ENCODE results near the gene FAM149B1. TPM values are rescaled to one million over a fixed set of nuclear protein-coding genes. Genes with fewer than 3 reads are reported as not detected.

Gene FAM149B1
- total and polyA plus RNA-seq, 10 donors, result 11.9 to 24.5 (median 15.2) TPM

- 94 to 96% (median 96%) methylated on average over 3 of the region's 3 CpGs for WGBS, 5 donors
- Histone ChIP-seq H3K9me3 (peaks cover 0 to 4% (median 0%) of the 10 kb centered on the region in 8 donors), H3K27ac (no peak overlapping the region), H3K4me1 (no peaks in the 10 kb centered on the region), H3K36me3 (peaks cover 0 to 71% (median 16%) of the 10 kb centered on the region in 6 donors), H3K4me3 (no peak overlapping the region), H3K27me3 (replicated peaks in 1 of 7) (no peaks in the 10 kb centered on the region)
- TF ChIP-seq POLR2AphosphoS5 (IDR thresholded peaks at IDR 0.05) (no peak), POLR2A (IDR thresholded peaks at IDR 0.05) (no peak)
- TF ChIP-seq, protein P1, sequence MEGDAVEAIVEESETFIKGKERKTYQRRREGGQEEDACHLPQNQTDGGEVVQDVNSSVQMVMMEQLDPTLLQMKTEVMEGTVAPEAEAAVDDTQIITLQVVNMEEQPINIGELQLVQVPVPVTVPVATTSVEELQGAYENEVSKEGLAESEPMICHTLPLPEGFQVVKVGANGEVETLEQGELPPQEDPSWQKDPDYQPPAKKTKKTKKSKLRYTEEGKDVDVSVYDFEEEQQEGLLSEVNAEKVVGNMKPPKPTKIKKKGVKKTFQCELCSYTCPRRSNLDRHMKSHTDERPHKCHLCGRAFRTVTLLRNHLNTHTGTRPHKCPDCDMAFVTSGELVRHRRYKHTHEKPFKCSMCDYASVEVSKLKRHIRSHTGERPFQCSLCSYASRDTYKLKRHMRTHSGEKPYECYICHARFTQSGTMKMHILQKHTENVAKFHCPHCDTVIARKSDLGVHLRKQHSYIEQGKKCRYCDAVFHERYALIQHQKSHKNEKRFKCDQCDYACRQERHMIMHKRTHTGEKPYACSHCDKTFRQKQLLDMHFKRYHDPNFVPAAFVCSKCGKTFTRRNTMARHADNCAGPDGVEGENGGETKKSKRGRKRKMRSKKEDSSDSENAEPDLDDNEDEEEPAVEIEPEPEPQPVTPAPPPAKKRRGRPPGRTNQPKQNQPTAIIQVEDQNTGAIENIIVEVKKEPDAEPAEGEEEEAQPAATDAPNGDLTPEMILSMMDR (IDR thresholded peaks at IDR 0.05 in 8 of 11, conservative IDR thresholded peaks at IDR 0.05 in 3 of 11), result no peak
- no peak for DNase-seq
- intact Hi-C loops (cut with DNase I; ENCODE audit: low total_unique reads), result no loop called here
Observed at GRCh38 chr10:73210395-73211105, 42.6 kb downstream of the FAM149B1 start.

DNA sequence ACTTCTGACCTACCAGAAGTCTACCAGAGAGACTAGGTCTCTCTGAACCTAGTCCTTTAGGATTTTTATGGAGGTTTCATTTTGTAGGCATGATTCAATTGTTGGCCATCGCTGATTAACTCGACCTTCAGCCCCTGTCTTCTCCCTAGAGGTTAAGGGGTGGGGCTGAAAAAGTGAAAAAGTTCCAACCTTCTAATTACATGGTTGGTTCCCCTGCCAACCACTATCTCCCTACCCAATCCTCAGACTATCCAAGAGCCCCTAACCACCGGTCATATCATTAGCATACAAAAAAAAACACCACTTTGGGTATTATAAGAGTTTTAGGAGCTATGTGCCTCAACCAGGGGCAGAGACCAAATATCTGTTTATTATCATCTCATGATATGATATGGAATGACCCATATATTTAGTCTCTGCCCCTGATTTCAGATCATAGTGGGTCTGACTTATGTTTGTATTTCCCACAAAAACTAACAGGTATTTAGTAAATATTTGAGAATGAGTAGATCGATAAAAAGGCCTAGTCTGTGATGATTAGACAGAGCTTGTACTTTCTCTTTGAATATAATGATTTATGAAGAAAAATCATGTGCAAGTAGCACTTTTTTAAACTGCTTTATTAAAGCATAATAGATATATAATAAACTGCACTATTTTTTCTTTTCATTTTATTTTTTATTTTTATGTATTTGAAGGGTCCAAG is 43.3 kb downstream of the FAM149B1 start:
- Histone ChIP-seq H3K4me3 (no peak overlapping the region), H3K36me3 (peaks cover 0 to 75% (median 19%) of the 10 kb centered on the region in 6 donors), H3K27ac (no peak overlapping the region), H3K9me3 (peaks cover 0 to 3% (median 0%) of the 10 kb centered on the region in 8 donors), H3K27me3 (replicated peaks in 1 of 7) (no peaks in the 10 kb centered on the region), H3K4me1 (no peaks in the 10 kb centered on the region)
- intact Hi-C loops (cut with DNase I; ENCODE audit: low total_unique reads), result no loop called here
- DNase-seq, result no peak
- WGBS, 5 donors, result 83 to 93% (median 84%) methylated on average over 4 of the region's 4 CpGs
- TF ChIP-seq POLR2A (IDR thresholded peaks at IDR 0.05), result no peak
- TF ChIP-seq, protein P1 (IDR thresholded peaks at IDR 0.05 in 8 of 11, conservative IDR thresholded peaks at IDR 0.05 in 3 of 11), result no peak
- TF ChIP-seq POLR2AphosphoS5 (IDR thresholded peaks at IDR 0.05), result no peak

- WGBS, 5 donors, result 94 to 100% (median 97%) methylated on average over 1 of the region's 1 CpG
- DNase-seq, result no peak
- Histone ChIP-seq H3K36me3 (peaks cover 0 to 73% (median 26%) of the 10 kb centered on the region in 6 donors), H3K4me3 (no peak overlapping the region), H3K27me3 (replicated peaks in 1 of 7) (no peaks in the 10 kb centered on the region), H3K4me1 (no peaks in the 10 kb centered on the region), H3K9me3 (no peaks in the 10 kb centered on the region), H3K27ac (no peak overlapping the region)
- intact Hi-C loops (cut with DNase I; ENCODE audit: low total_unique reads), result no loop called here
- TF ChIP-seq, protein P1 (IDR thresholded peaks at IDR 0.05 in 8 of 11, conservative IDR thresholded peaks at IDR 0.05 in 3 of 11), result no peak
- TF ChIP-seq POLR2A (IDR thresholded peaks at IDR 0.05) (no peak), POLR2AphosphoS5 (IDR thresholded peaks at IDR 0.05) (no peak)
Observed at GRCh38 chr10:73215749-73216148, 47.8 kb downstream of the FAM149B1 start.

DNA sequence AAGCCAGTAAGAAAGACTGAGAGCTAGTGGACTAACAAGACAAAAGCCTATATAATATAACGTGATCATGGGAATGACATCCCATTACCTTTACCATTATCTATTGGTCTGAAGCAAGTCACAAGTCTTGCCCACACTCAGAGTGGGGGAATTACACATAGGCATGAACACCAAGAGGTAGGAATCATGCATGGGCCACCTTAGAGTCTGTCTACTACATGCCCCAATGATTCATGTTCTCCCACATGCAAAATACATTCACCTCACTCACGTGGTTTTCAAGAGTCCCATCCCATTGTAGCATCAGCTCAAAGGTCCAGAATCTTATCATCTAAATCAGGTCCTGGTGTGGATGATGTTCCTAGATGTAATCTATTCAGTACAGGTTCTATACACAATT is 49.7 kb downstream of the FAM149B1 start:
- WGBS, 5 donors, result 81 to 85% (median 85%) methylated on average over 2 of the region's 2 CpGs
- Histone ChIP-seq H3K27me3 (replicated peaks in 1 of 7) (no peaks in the 10 kb centered on the region), H3K36me3 (peaks cover 0 to 54% (median 22%) of the 10 kb centered on the region in 6 donors), H3K4me3 (no peak overlapping the region), H3K9me3 (no peaks in the 10 kb centered on the region), H3K27ac (no peak overlapping the region), H3K4me1 (no peaks in the 10 kb centered on the region)
- intact Hi-C loops (cut with DNase I; ENCODE audit: low total_unique reads), result no loop called here
- no peak for DNase-seq
- TF ChIP-seq POLR2A (IDR thresholded peaks at IDR 0.05) (no peak), POLR2AphosphoS5 (IDR thresholded peaks at IDR 0.05) (no peak)
- TF ChIP-seq, protein P1 (IDR thresholded peaks at IDR 0.05 in 8 of 11, conservative IDR thresholded peaks at IDR 0.05 in 3 of 11), result no peak

Data from spleen (tissue), 11 donors.